ENCODE data around the gene WT1. TPM values are rescaled to one million over a fixed set of nuclear protein-coding genes. Genes with fewer than 3 reads are reported as not detected.

The WT1 gene
- total and polyA plus RNA-seq, 10 of the 15 experiments (the other 5 are each of a cell fraction or from before 2014, with no cell fraction given): 0.07 to 0.37 (median 0.08) TPM; not detected in 7

DNA sequence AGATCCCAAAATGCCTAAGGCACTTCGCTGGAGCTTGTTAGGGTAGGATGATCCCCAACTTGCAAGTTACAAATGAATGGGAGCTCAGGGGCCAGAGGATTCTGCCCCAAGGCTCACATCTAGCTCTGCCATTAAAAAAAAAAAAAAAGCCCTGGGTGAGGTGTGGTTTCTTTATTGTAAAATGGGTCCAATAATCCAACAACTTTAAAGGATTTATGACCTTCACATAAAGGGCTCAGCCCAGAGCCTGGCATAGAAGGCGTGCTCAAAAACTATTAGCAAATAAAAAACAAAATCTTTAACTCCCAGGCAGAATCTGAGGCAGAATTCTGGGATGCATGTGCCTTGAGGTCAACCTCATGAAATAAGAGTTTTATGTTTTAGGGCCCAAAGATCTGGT lies 42.5 kb downstream of the WT1 start (continued):
- TF ChIP-seq, protein P1, sequence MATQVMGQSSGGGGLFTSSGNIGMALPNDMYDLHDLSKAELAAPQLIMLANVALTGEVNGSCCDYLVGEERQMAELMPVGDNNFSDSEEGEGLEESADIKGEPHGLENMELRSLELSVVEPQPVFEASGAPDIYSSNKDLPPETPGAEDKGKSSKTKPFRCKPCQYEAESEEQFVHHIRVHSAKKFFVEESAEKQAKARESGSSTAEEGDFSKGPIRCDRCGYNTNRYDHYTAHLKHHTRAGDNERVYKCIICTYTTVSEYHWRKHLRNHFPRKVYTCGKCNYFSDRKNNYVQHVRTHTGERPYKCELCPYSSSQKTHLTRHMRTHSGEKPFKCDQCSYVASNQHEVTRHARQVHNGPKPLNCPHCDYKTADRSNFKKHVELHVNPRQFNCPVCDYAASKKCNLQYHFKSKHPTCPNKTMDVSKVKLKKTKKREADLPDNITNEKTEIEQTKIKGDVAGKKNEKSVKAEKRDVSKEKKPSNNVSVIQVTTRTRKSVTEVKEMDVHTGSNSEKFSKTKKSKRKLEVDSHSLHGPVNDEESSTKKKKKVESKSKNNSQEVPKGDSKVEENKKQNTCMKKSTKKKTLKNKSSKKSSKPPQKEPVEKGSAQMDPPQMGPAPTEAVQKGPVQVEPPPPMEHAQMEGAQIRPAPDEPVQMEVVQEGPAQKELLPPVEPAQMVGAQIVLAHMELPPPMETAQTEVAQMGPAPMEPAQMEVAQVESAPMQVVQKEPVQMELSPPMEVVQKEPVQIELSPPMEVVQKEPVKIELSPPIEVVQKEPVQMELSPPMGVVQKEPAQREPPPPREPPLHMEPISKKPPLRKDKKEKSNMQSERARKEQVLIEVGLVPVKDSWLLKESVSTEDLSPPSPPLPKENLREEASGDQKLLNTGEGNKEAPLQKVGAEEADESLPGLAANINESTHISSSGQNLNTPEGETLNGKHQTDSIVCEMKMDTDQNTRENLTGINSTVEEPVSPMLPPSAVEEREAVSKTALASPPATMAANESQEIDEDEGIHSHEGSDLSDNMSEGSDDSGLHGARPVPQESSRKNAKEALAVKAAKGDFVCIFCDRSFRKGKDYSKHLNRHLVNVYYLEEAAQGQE (IDR thresholded peaks at IDR 0.05; ENCODE audit: low read depth, low read length): no peak
- no peak for TF ChIP-seq NFIC (IDR thresholded peaks at IDR 0.05; ENCODE audit: low read depth, low read length)
- TF ChIP-seq KDM1A (IDR thresholded peaks at IDR 0.05; ENCODE audit: borderline replicate concordance): no peak
- TF ChIP-seq ZNF24 (IDR thresholded peaks at IDR 0.05): no peak
- TF ChIP-seq POLR2AphosphoS2 (IDR thresholded peaks at IDR 0.05; ENCODE audit: low read depth, low read length): no peak
- no peak for TF ChIP-seq BCL3 (IDR thresholded peaks at IDR 0.05; ENCODE audit: borderline replicate concordance, insufficient read depth, low read depth, low read length, poor library complexity, severe bottlenecking)
- no peak for TF ChIP-seq ZNF207 (IDR thresholded peaks at IDR 0.05; ENCODE audit: borderline replicate concordance)
- no peak for TF ChIP-seq STAT1 (conservative IDR thresholded peaks at IDR 0.05)

All from GM12878 (cell line).